Esophagus muscularis mucosa (tissue), 4 donors: ENCODE data around the gene LRP1. TPM values are rescaled to one million over a fixed set of nuclear protein-coding genes. Genes with fewer than 3 reads are reported as not detected.
A peak's percentile ranks its signal among the peaks of the same experiment; 100 is the strongest.

Experiments
- DNase-seq: peaks from one replicate; pipeline ENCODE4 v3.0.0-alpha.2; 2017; ENCODE audit errors: extremely low spot score
- H3K27ac ChIP-seq, 4 donors: fragments of 200-600 bp; sonication (generic); replicated peaks in 1 of 4; 1 replicate in 3 of 4; 2 replicates in 1 of 4; pipeline ENCODE4 v1.5.1; 2016 to 2019; ENCODE audit warnings: mild to moderate bottlenecking in 1 of 4
- H3K27me3 ChIP-seq, 4 donors: fragments of 200-600 bp; sonication (generic); one replicate each; pipeline versions ENCODE4 v1.5.1 to v1.6.0; 2016 to 2019
- H3K36me3 ChIP-seq, 4 donors: fragments of 200-600 bp; sonication (generic); one replicate each; pipeline ENCODE4 v1.5.1; 2016 to 2019
- H3K4me1 ChIP-seq, 4 donors: fragments of 200-600 bp; sonication (generic); one replicate each; pipeline ENCODE4 v1.5.1; 2016 to 2019
- H3K4me3 ChIP-seq, 4 donors: fragments of 200-600 bp; sonication (generic); 1 replicate in 2 of 4; 2 replicates in 2 of 4; pipeline ENCODE4 v1.5.1; 2016 to 2019; ENCODE audit warnings: mild to moderate bottlenecking in 4 of 4, moderate library complexity in 1 of 4
- H3K9me3 ChIP-seq, 4 donors: fragments of 200-600 bp; sonication (generic); 1 replicate in 3 of 4; 2 replicates in 1 of 4; pipeline ENCODE4 v1.5.1; 2016 to 2019
- CTCF ChIP-seq, 3 experiments: fragments of 200-600 bp in 2 of 3; fragments of 450-650 bp in 1 of 3; sonication (generic) in 2 of 3; IDR thresholded peaks; one replicate each; pipeline ENCODE4 v1.5.1; 2017 to 2019; ENCODE audit warnings: antibody characterized with exemption in 3 of 3, mild to moderate bottlenecking in 2 of 3, moderate library complexity in 1 of 3
- EP300 ChIP-seq: sonication (generic); formaldehyde crosslinking; IDR thresholded peaks from one replicate; pipeline ENCODE4 v1.6.1; 2017; ENCODE audit warnings: antibody characterized with exemption
- POLR2A ChIP-seq: fragments of 450-650 bp; IDR thresholded peaks from one replicate; pipeline ENCODE4 v1.6.1; 2017; ENCODE audit warnings: antibody characterized with exemption, moderate library complexity, mild to moderate bottlenecking, low read depth
- POLR2AphosphoS5 ChIP-seq, 2 donors: sonication (generic); formaldehyde crosslinking; IDR thresholded peaks; one replicate each; pipeline ENCODE4 v1.6.1; 2017; ENCODE audit warnings: antibody characterized with exemption in 2 of 2
- WGBS: methylation state at CpG from one replicate; pipeline ENCODE4 v1.1.5; 2018; 5-methylcytosine and 5-hydroxymethylcytosine counted together
- intact Hi-C: fragments of 100-400 bp; cut with DNase I; formaldehyde crosslinking; loops from one replicate; pipeline ENCODE4 v1.15.1; 2023
- total RNA-seq, 4 donors: library from RNA; depleted of rRNA; stranded (reverse); fragments of >200 nt; gene quantifications; one replicate each; pipeline versions ENCODE4 v1.1.0 to v1.2.1, GENCODE V29; 2016

The LRP1 gene
- total RNA-seq, 4 donors from 2014 or later = 203 to 338 (median 250) TPM

- no peak for DNase-seq
- intact Hi-C loops = no loop called here
- Histone ChIP-seq H3K4me1 (peaks cover 8 to 40% (median 36%) of the 10 kb centered on the region in 4 donors), H3K27me3 (peaks cover 3 to 84% (median 72%) of the 10 kb centered on the region in 4 donors), H3K27ac (no peak overlapping the region), H3K4me3 (peak overlapping the region in 1 of 4 donors; percentile 3), H3K9me3 (no peaks in the 10 kb centered on the region), H3K36me3 (no peaks in the 10 kb centered on the region)
- TF ChIP-seq POLR2A (no peak), POLR2AphosphoS5 (IDR thresholded peaks at IDR 0.05) (no peak), CTCF (IDR thresholded peaks at IDR 0.05) (no peak), EP300 (no peak)
- WGBS = 46% methylated on average over 25 of the region's 30 CpGs
These were observed 96.1 kb downstream of the LRP1 start for GRCh38 chr12:57224278-57224972.

GRCh38 chr12:57224973-57225679, 96.8 kb downstream of the LRP1 start:
- H3K4me3 ChIP-seq = peak overlapping the region in 1 of 4 donors; percentile 3
- no peak overlapping the region for H3K27ac ChIP-seq
- H3K4me1 ChIP-seq = peaks cover 10 to 43% (median 38%) of the 10 kb centered on the region in 4 donors
- intact Hi-C loops = no loop called here
- H3K36me3 ChIP-seq = no peaks in the 10 kb centered on the region
- H3K27me3 ChIP-seq = peaks cover 3 to 77% (median 66%) of the 10 kb centered on the region in 4 donors
- H3K9me3 ChIP-seq = no peaks in the 10 kb centered on the region
- no peak for TF ChIP-seq POLR2A
- no peak for TF ChIP-seq POLR2AphosphoS5 (IDR thresholded peaks at IDR 0.05)
- no peak for TF ChIP-seq EP300
- peak; percentile 46 to 58 (median 46) for TF ChIP-seq CTCF (IDR thresholded peaks at IDR 0.05)
- WGBS = 33% methylated on average over 11 of the region's 61 CpGs
- no peak for DNase-seq

GRCh38 chr12:57225680-57226210, 97.5 kb downstream of the LRP1 start:
- Histone ChIP-seq H3K4me1 (peaks cover 17 to 47% (median 41%) of the 10 kb centered on the region in 4 donors), H3K9me3 (no peaks in the 10 kb centered on the region), H3K36me3 (no peaks in the 10 kb centered on the region), H3K27ac (no peak overlapping the region), H3K27me3 (peaks cover 3 to 71% (median 60%) of the 10 kb centered on the region in 4 donors), H3K4me3 (no peak overlapping the region)
- 59% methylated on average over 15 of the region's 18 CpGs for WGBS
- TF ChIP-seq EP300 = no peak
- no peak for TF ChIP-seq POLR2AphosphoS5 (IDR thresholded peaks at IDR 0.05)
- TF ChIP-seq CTCF (IDR thresholded peaks at IDR 0.05) = no peak
- no peak for TF ChIP-seq POLR2A
- DNase-seq = no peak
- intact Hi-C loops = no loop called here

GRCh38 chr12:57226588-57227314, 98.5 kb downstream of the LRP1 start:
- no peak for DNase-seq
- WGBS = 27% methylated on average over 21 of the region's 35 CpGs
- Histone ChIP-seq H3K4me1 (peaks cover 21 to 49% (median 43%) of the 10 kb centered on the region in 4 donors), H3K36me3 (peaks cover 0 to 8% (median 7%) of the 10 kb centered on the region in 4 donors), H3K27me3 (peaks cover 3 to 61% (median 53%) of the 10 kb centered on the region in 4 donors), H3K4me3 (peak overlapping the region in 2 of 4 donors; percentile 4 to 8), H3K9me3 (no peaks in the 10 kb centered on the region), H3K27ac (no peak overlapping the region)
- TF ChIP-seq POLR2A (no peak), EP300 (no peak), POLR2AphosphoS5 (IDR thresholded peaks at IDR 0.05) (no peak), CTCF (IDR thresholded peaks at IDR 0.05) (no peak)
- intact Hi-C loops = no loop called here
